ENCODE measurements around the gene SNU13. TPM values are rescaled to one million over a fixed set of nuclear protein-coding genes. Genes with fewer than 3 reads are reported as not detected.
"Not testable (repeated sequence)": the region's sequence is repeated elsewhere in the genome, so short reads cannot be mapped to it uniquely, and the experiment has no call there.

SNU13 gene
- total RNA-seq, 1 donor from 2014 or later, result 183 TPM

GRCh38 chr22:41682033-41682807 is 6.4 kb downstream of the SNU13 start:
- H3K4me3 ChIP-seq (ENCODE audit: low read depth, low read length), result peak overlapping the region; percentile 67
- TF ChIP-seq, protein P1, sequence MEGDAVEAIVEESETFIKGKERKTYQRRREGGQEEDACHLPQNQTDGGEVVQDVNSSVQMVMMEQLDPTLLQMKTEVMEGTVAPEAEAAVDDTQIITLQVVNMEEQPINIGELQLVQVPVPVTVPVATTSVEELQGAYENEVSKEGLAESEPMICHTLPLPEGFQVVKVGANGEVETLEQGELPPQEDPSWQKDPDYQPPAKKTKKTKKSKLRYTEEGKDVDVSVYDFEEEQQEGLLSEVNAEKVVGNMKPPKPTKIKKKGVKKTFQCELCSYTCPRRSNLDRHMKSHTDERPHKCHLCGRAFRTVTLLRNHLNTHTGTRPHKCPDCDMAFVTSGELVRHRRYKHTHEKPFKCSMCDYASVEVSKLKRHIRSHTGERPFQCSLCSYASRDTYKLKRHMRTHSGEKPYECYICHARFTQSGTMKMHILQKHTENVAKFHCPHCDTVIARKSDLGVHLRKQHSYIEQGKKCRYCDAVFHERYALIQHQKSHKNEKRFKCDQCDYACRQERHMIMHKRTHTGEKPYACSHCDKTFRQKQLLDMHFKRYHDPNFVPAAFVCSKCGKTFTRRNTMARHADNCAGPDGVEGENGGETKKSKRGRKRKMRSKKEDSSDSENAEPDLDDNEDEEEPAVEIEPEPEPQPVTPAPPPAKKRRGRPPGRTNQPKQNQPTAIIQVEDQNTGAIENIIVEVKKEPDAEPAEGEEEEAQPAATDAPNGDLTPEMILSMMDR (conservative IDR thresholded peaks at IDR 0.05; ENCODE audit: low read depth, low read length), result no peak
- no peak for DNase-seq (ENCODE audit: low read depth)

DNA sequence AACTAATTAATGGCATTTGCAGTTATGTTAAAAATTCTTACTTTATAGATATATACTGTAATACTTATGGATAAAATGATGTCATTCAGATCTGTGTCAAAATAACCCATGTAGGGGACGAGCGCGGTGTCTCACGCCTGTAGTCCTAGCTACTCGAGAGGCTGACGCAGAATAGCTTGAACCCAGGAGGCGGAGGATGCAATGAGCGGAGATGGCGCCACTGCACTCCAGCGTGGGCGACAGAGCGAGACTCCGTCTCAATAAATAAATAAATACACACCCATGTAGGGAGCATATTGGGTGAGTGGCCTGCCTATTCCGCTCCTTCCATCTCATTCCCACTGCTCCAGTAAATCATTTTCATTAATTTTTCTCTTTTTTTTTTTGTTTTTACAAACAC is 7.1 kb downstream of the SNU13 start:
- TF ChIP-seq, protein P1 (conservative IDR thresholded peaks at IDR 0.05; ENCODE audit: low read depth, low read length), result no peak
- DNase-seq (ENCODE audit: low read depth), result no peak
- H3K4me3 ChIP-seq (ENCODE audit: low read depth, low read length), result peak overlapping the region; percentile 67

DNA sequence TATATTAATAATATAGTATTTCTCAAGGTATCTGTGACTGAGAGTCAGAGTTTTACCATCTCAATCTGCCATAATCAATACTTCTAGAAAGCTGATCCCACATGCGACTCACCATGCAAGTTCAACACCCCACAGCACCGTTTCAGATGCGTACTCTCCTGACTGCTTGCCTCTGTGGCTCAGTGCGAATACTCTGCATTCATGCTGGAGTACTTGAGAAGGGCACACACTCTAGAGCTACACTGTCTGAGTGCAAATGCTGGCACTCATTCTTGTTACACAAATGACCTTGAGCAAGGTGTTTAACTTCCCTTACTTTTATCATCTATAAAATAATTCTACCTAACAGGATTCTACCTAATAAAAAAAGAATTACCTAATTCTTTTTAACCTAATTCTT is 12.5 kb downstream of the SNU13 start:
- TF ChIP-seq, protein P1 (conservative IDR thresholded peaks at IDR 0.05; ENCODE audit: low read depth, low read length), result no peak
- no peak overlapping the region for H3K4me3 ChIP-seq (ENCODE audit: low read depth, low read length)
- no peak for DNase-seq (ENCODE audit: low read depth)

GRCh38 chr22:41674846-41675340 is 13.8 kb downstream of the SNU13 start:
- TF ChIP-seq, protein P1 (conservative IDR thresholded peaks at IDR 0.05; ENCODE audit: low read depth, low read length), result no peak
- no peak for DNase-seq (ENCODE audit: low read depth)

DNA sequence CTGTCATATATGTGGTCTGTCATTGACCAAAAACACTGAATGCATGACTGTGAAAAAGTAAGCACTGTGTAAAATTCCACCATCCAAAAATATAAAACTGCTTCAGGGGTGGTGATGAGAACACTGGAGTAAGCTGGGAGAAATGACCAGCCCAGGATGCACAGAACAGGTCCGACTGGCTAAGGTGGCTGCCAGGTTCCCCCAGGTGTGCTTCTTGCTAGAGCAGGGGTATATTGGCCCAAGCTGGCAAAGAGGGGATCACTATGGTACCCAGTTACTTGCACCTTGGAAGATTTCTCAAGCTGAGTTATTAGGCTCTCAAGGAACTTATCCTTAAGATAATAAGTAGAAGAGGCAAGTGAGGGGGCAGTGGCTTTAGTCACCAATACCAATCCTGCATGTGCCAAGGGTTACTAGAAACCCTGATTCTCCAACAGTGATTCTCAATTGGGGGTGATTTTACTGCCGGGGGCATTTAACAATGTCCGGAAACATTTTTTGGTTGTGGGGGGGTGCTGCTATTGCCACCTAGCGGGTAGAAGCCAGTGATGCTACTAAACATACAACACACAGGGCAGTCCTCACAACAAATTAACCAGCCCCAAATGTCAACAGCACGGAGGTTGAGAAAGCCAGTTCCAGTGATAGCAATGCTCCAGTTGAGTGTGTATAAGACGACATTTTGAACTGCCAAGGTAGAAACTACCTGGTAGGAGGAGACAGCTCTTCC is 15.7 kb downstream of the SNU13 start:
- DNase-seq (ENCODE audit: low read depth), result no peak
- no peak overlapping the region for H3K4me3 ChIP-seq (ENCODE audit: low read depth, low read length)

More at GRCh38 chr22:41674846-41675340, 13.8 kb downstream of the SNU13 start:
- no peak overlapping the region for H3K4me3 ChIP-seq (ENCODE audit: low read depth, low read length)

GRCh38 chr22:41672096-41672495 is 16.6 kb downstream of the SNU13 start:
- not testable (repeated sequence) for DNase-seq (ENCODE audit: low read depth)

More for the DNA sequence above, 15.7 kb downstream of the SNU13 start:
- TF ChIP-seq, protein P1 (conservative IDR thresholded peaks at IDR 0.05; ENCODE audit: low read depth, low read length), result peak; percentile 44

More at GRCh38 chr22:41672096-41672495, 16.6 kb downstream of the SNU13 start:
- H3K4me3 ChIP-seq (ENCODE audit: low read depth, low read length), result not testable (repeated sequence)
